Suprapubic skin (tissue), 4 donors: Measurements from ENCODE around the gene RCOR1. TPM values are rescaled to one million over a fixed set of nuclear protein-coding genes. Genes with fewer than 3 reads are reported as not detected.

Experiments used
- DNase-seq, 2 donors: peaks; one replicate each; pipeline ENCODE4 v3.0.0-alpha.2; 2019; ENCODE audit warnings: low spot score in 2 of 2
- H3K27ac ChIP-seq: fragments of 200-600 bp; sonication (generic); one replicate; pipeline ENCODE4 v1.5.1; 2019
- H3K27me3 ChIP-seq: fragments of 200-600 bp; sonication (generic); one replicate; pipeline ENCODE4 v1.5.1; 2019
- H3K36me3 ChIP-seq: fragments of 200-600 bp; sonication (generic); one replicate; pipeline ENCODE4 v1.5.1; 2019
- H3K4me1 ChIP-seq: fragments of 200-600 bp; sonication (generic); one replicate; pipeline ENCODE4 v1.5.1; 2019
- H3K4me3 ChIP-seq: fragments of 200-600 bp; sonication (generic); one replicate; pipeline ENCODE4 v1.5.1; 2019; ENCODE audit warnings: mild to moderate bottlenecking
- H3K9me3 ChIP-seq: fragments of 200-600 bp; sonication (generic); one replicate; pipeline ENCODE4 v1.5.1; 2019
- EP300 ChIP-seq: sonication (generic); formaldehyde crosslinking; IDR thresholded peaks from one replicate; pipeline ENCODE4 v1.6.1; 2017; ENCODE audit warnings: antibody characterized with exemption
- POLR2A ChIP-seq, 2 donors: fragments of 450-650 bp; IDR thresholded peaks; one replicate each; pipeline ENCODE4 v1.6.1; 2017; ENCODE audit warnings: antibody characterized with exemption in 2 of 2, mild to moderate bottlenecking in 2 of 2, moderate library complexity in 2 of 2
- POLR2AphosphoS5 ChIP-seq, 3 donors: sonication (generic); formaldehyde crosslinking; IDR thresholded peaks; one replicate each; pipeline ENCODE4 v1.6.1; 2017; ENCODE audit warnings: antibody characterized with exemption in 3 of 3
- WGBS: methylation state at CpG from one replicate; pipeline ENCODE4 v1.1.5; 2018; 5-methylcytosine and 5-hydroxymethylcytosine counted together
- total RNA-seq, 4 donors: library from RNA; depleted of rRNA; stranded (reverse); fragments of >200 nt; gene quantifications; one replicate each; pipeline ENCODE4 v1.1.0, GENCODE V29; 2016
- TF ChIP-seq, protein P1 (sequence below), 2 donors: fragments of 200-600 bp in 1 of 2; fragments of 450-650 bp in 1 of 2; sonication (generic) in 1 of 2; IDR thresholded peaks; one replicate each; pipeline ENCODE4 v1.5.1; 2016 to 2019; ENCODE audit warnings: antibody characterized with exemption in 2 of 2, mild to moderate bottlenecking in 1 of 2, moderate library complexity in 1 of 2

RCOR1 gene
- total RNA-seq, 4 donors from 2014 or later = 20.6 to 27.7 (median 24.8) TPM

DNA sequence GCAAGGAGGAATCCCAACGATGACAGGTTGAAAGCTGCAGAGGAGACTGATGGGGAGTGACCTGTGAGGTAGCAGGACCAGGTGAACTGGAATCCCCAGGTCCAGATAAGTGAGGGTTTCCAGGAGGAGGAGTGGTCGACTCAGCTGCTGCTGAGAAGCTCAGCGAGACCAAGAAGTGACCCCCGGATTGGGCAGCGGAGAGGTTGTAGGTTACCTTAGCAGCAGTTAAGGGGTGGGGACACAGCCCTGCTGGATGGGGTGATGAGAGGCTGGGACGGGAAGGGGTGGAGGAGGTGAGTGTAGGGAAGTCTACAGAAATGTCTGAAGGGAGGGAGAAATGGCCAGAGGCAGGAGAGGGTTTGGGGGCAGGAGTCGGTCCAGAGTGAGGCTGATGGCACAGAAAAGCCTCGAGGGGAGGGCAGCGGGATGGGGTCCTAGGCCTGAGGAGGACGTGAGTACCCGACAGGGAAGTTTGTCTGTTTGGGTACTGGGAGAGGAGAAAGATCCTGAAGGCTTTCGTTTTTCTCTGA is 2.6 kb upstream of the RCOR1 start:
- WGBS = 70% methylated on average over 12 of the region's 12 CpGs
- Histone ChIP-seq H3K4me3 (no peak overlapping the region), H3K9me3 (no peaks in the 10 kb centered on the region), H3K4me1 (peaks cover 29% of the 10 kb centered on the region), H3K27me3 (no peaks in the 10 kb centered on the region), H3K27ac (no peak overlapping the region), H3K36me3 (no peaks in the 10 kb centered on the region)
- no peak for DNase-seq
- TF ChIP-seq POLR2AphosphoS5 (IDR thresholded peaks at IDR 0.05) (no peak), POLR2A (IDR thresholded peaks at IDR 0.05) (no peak)

DNA sequence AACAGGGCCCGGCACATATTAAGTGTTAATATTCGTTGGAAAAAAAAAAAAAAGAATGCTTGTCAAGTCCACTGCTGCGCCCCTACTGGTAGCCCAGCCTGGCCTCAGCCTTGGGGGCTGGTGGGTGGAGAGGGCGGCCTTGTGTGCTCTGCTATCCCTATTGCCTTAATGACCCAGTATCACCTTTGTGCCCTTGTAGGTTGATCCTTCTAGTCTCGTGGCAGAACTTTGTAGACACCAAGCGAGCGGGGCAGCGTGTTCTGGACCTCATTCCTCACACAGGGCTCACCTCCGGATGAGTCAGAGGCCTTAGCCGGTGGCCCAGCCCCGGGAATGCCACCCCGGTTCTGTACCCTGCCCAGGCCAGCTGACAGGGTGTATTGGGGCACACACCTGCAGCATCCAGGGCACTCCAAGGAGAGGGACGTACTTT is 1.8 kb upstream of the RCOR1 start:
- TF ChIP-seq, protein P1, sequence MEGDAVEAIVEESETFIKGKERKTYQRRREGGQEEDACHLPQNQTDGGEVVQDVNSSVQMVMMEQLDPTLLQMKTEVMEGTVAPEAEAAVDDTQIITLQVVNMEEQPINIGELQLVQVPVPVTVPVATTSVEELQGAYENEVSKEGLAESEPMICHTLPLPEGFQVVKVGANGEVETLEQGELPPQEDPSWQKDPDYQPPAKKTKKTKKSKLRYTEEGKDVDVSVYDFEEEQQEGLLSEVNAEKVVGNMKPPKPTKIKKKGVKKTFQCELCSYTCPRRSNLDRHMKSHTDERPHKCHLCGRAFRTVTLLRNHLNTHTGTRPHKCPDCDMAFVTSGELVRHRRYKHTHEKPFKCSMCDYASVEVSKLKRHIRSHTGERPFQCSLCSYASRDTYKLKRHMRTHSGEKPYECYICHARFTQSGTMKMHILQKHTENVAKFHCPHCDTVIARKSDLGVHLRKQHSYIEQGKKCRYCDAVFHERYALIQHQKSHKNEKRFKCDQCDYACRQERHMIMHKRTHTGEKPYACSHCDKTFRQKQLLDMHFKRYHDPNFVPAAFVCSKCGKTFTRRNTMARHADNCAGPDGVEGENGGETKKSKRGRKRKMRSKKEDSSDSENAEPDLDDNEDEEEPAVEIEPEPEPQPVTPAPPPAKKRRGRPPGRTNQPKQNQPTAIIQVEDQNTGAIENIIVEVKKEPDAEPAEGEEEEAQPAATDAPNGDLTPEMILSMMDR (IDR thresholded peaks at IDR 0.05) = peak in 1 of 2 donors; percentile 44
- TF ChIP-seq POLR2A (IDR thresholded peaks at IDR 0.05) (no peak), EP300 (no peak), POLR2AphosphoS5 (IDR thresholded peaks at IDR 0.05) (no peak)
- H3K36me3 ChIP-seq = no peaks in the 10 kb centered on the region
- H3K4me3 ChIP-seq = peak overlapping the region; percentile 86
- peak overlapping the region; percentile 97 for H3K27ac ChIP-seq
- peaks cover 30% of the 10 kb centered on the region for H3K4me1 ChIP-seq
- no peaks in the 10 kb centered on the region for H3K27me3 ChIP-seq
- DNase-seq = no peak
- no peaks in the 10 kb centered on the region for H3K9me3 ChIP-seq
- 57% methylated on average over 5 of the region's 13 CpGs for WGBS

- H3K4me3 ChIP-seq = peak overlapping the region; percentile 86
- TF ChIP-seq POLR2AphosphoS5 (IDR thresholded peaks at IDR 0.05) (no peak), EP300 (no peak), POLR2A (IDR thresholded peaks at IDR 0.05) (peak in 1 of 2 donors; percentile 14)
- TF ChIP-seq, protein P1 (IDR thresholded peaks at IDR 0.05) = no peak
- peaks cover 30% of the 10 kb centered on the region for H3K4me1 ChIP-seq
These were observed 991 bp upstream of the RCOR1 start for GRCh38 chr14:102591372-102591943.

DNA sequence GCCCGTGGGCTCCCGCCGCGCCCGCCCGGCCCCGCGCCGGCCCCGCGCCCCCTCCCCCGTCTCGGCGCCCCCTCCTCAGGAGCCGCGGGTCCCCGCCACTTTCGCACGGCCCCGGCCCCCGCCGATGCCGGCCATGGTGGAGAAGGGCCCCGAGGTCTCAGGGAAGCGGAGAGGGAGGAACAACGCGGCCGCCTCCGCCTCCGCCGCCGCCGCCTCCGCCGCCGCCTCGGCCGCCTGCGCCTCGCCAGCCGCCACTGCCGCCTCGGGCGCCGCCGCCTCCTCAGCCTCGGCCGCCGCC is 263 bp downstream of the RCOR1 start:
- whole genome bisulfite sequencing = no CpG with 5 or more reads among the region's 49 CpGs

More at GRCh38 chr14:102591372-102591943, 991 bp upstream of the RCOR1 start:
- Histone ChIP-seq H3K27me3 (no peaks in the 10 kb centered on the region), H3K27ac (peak overlapping the region; percentile 97), H3K9me3 (no peaks in the 10 kb centered on the region), H3K36me3 (no peaks in the 10 kb centered on the region)
- DNase-seq = peak in 1 of 2 donors; percentile 81
- WGBS = 2% methylated on average over 5 of the region's 37 CpGs

GRCh38 chr14:102593061-102593824 is 794 bp downstream of the RCOR1 start:
- peak in 1 of 2 donors; percentile 78 for DNase-seq
- 0% methylated on average over 7 of the region's 75 CpGs for WGBS
- TF ChIP-seq POLR2AphosphoS5 (IDR thresholded peaks at IDR 0.05) = no peak
- TF ChIP-seq, protein P1 (IDR thresholded peaks at IDR 0.05) = peak; percentile 42 to 75
- TF ChIP-seq POLR2A (IDR thresholded peaks at IDR 0.05) = no peak
- Histone ChIP-seq H3K27me3 (no peaks in the 10 kb centered on the region), H3K4me3 (peak overlapping the region; percentile 86), H3K27ac (peak overlapping the region; percentile 97), H3K9me3 (no peaks in the 10 kb centered on the region), H3K4me1 (peaks cover 30% of the 10 kb centered on the region), H3K36me3 (no peaks in the 10 kb centered on the region)

More for the DNA sequence above, 263 bp downstream of the RCOR1 start:
- DNase-seq = no peak
- H3K27ac ChIP-seq = peak overlapping the region; percentile 97
- TF ChIP-seq, protein P1 (IDR thresholded peaks at IDR 0.05) = no peak
- no peak for TF ChIP-seq EP300
- no peak for TF ChIP-seq POLR2A (IDR thresholded peaks at IDR 0.05)
- TF ChIP-seq POLR2AphosphoS5 (IDR thresholded peaks at IDR 0.05) = no peak
- H3K27me3 ChIP-seq = no peaks in the 10 kb centered on the region
- no peaks in the 10 kb centered on the region for H3K36me3 ChIP-seq
- H3K4me3 ChIP-seq = peak overlapping the region; percentile 86
- H3K9me3 ChIP-seq = no peaks in the 10 kb centered on the region
- peaks cover 30% of the 10 kb centered on the region for H3K4me1 ChIP-seq
